Smooth muscle cell (in vitro differentiated cells): ENCODE measurements around the gene WDR7. TPM values are rescaled to one million over a fixed set of nuclear protein-coding genes. Genes with fewer than 3 reads are reported as not detected.

Experiments used
- DNase-seq: peaks from one replicate; lab custom pipeline; 2025; ENCODE audit not compliant: unreplicated experiment; lab: John Stamatoyannopoulos, UW
- H2AFZ ChIP-seq: fragments of 200-600 bp; sonication (generic); 2 replicates; pipeline ENCODE4 v1.6.0; 2016; ENCODE audit warnings: antibody characterized with exemption, low read depth, mild to moderate bottlenecking
- H3F3A ChIP-seq: fragments of 200-600 bp; sonication (generic); 2 replicates; pipeline ENCODE4 v1.6.0; 2017; ENCODE audit warnings: antibody characterized with exemption, low read depth
- H3K27ac ChIP-seq: fragments of 200-600 bp; sonication (generic); 2 replicates; pipeline ENCODE4 v1.5.1; 2016; ENCODE audit warnings: low read depth, mild to moderate bottlenecking
- H3K27me3 ChIP-seq: fragments of 200-600 bp; sonication (generic); 2 replicates; pipeline ENCODE4 v1.6.1; 2016; ENCODE audit warnings: low read depth, mild to moderate bottlenecking
- H3K36me3 ChIP-seq: fragments of 200-600 bp; sonication (generic); 2 replicates; pipeline ENCODE4 v1.5.1; 2016; ENCODE audit warnings: low read depth
- H3K4me1 ChIP-seq: fragments of 200-600 bp; sonication (generic); 2 replicates; pipeline ENCODE4 v1.5.1; 2016; ENCODE audit warnings: low read depth
- H3K4me2 ChIP-seq: fragments of 200-600 bp; sonication (generic); 2 replicates; pipeline ENCODE4 v1.6.0; 2016; ENCODE audit warnings: mild to moderate bottlenecking
- H3K4me3 ChIP-seq: fragments of 200-600 bp; sonication (generic); 2 replicates; pipeline ENCODE4 v1.5.1; 2016; ENCODE audit warnings: mild to moderate bottlenecking
- H3K79me2 ChIP-seq: fragments of 200-600 bp; sonication (generic); 2 replicates; pipeline ENCODE4 v1.6.0; 2016; ENCODE audit warnings: low read depth, mild to moderate bottlenecking
- H3K9ac ChIP-seq: fragments of 200-600 bp; sonication (generic); 2 replicates; pipeline ENCODE4 v1.6.0; 2016; ENCODE audit warnings: low read depth
- H3K9me3 ChIP-seq: fragments of 200-600 bp; sonication (generic); replicated peaks from 2 replicates; pipeline ENCODE4 v1.5.1; 2016; ENCODE audit warnings: low read depth
- H4K20me1 ChIP-seq: fragments of 200-600 bp; sonication (generic); 2 replicates; pipeline ENCODE4 v1.6.0; 2016; ENCODE audit warnings: low read depth
- WGBS: methylation state at CpG from one replicate; pipeline ENCODE4 v1.1.7; 2016; ENCODE audit warnings: low lambda C conversion rate; 5-methylcytosine and 5-hydroxymethylcytosine counted together
- polyA plus RNA-seq: library from polyadenylated mRNA; unstranded; fragments of >200 nt; fragmentation: Nextera tagmentation; extraction: Ambion mirVana; gene quantifications from 2 replicates; pipeline ENCODE4 v1.2.1, GENCODE V29; 2016
- total RNA-seq: library from RNA; depleted of rRNA; stranded (reverse); fragments of >200 nt; gene quantifications from 2 replicates; pipeline ENCODE4 v1.2.3, GENCODE V29; 2014
- TF ChIP-seq, protein P1 (sequence below): fragments of 200-600 bp; sonication (generic); IDR thresholded peaks from 2 replicates; pipeline ENCODE4 v1.5.1; 2017; ENCODE audit warnings: borderline replicate concordance, mild to moderate bottlenecking, antibody characterized with exemption; ENCODE audit not compliant: insufficient read depth, poor library complexity, severe bottlenecking

WDR7 gene
- total and polyA plus RNA-seq, 2 experiments from 2014 or later, result 5.3 to 9.2 TPM

DNA sequence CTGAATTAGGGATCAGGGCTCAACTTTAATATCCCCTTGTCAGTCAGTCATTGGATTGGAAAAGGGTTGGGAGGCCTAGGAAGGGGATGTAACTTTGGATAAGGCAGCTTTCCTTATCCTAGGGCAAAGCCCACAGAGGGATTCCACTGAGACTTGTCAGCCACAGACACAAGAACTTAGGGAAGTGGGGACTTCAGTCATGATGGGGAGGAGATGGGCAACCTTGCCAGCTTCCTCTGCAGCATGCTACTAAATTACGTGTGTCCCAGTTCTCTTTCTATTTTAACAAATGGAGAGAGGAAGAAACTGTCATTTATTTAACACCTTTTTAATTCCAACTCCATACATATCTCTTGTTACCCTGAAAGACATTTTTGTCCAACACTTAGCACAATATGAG, 237.8 kb downstream of the WDR7 start:
- Histone ChIP-seq H4K20me1 (no peaks in the 10 kb centered on the region), H2AFZ (no peak overlapping the region), H3K27ac (no peak overlapping the region), H3K36me3 (no peaks in the 10 kb centered on the region), H3K79me2 (no peaks in the 10 kb centered on the region), H3K4me3 (no peak overlapping the region), H3K4me2 (no peak overlapping the region), H3K9me3 (no peaks in the 10 kb centered on the region), H3K27me3 (no peaks in the 10 kb centered on the region), H3K4me1 (peaks cover 7% of the 10 kb centered on the region), H3K9ac (no peak overlapping the region), H3F3A (no peaks in the 10 kb centered on the region)
- no peak for DNase-seq
- TF ChIP-seq, protein P1, sequence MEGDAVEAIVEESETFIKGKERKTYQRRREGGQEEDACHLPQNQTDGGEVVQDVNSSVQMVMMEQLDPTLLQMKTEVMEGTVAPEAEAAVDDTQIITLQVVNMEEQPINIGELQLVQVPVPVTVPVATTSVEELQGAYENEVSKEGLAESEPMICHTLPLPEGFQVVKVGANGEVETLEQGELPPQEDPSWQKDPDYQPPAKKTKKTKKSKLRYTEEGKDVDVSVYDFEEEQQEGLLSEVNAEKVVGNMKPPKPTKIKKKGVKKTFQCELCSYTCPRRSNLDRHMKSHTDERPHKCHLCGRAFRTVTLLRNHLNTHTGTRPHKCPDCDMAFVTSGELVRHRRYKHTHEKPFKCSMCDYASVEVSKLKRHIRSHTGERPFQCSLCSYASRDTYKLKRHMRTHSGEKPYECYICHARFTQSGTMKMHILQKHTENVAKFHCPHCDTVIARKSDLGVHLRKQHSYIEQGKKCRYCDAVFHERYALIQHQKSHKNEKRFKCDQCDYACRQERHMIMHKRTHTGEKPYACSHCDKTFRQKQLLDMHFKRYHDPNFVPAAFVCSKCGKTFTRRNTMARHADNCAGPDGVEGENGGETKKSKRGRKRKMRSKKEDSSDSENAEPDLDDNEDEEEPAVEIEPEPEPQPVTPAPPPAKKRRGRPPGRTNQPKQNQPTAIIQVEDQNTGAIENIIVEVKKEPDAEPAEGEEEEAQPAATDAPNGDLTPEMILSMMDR, result no peak
- WGBS, result 82% methylated on average over 1 of the region's 1 CpG

DNA sequence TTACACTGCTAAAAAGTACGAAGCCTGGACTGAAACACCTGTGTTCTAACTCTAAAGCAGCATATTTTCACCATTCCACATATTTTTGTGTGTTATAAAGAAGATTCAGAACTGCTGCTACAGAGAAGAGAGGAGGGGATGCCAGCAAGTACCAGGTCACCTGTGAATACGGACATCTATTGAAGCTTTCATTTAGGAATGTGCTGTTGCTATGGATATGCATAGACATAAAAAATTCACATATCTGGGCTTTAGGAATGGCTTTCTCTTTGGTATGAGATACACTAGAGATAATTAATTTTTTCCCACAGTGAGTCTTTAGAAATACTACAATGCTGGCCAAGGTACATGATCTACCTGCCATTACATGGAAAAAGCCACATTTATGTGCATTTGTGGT, 238.5 kb downstream of the WDR7 start:
- no peaks in the 10 kb centered on the region for H3K79me2 ChIP-seq
- 89% methylated on average over 2 of the region's 2 CpGs for WGBS
- peaks cover 7% of the 10 kb centered on the region for H3K4me1 ChIP-seq
- no peaks in the 10 kb centered on the region for H3F3A ChIP-seq
- no peaks in the 10 kb centered on the region for H3K36me3 ChIP-seq
- peak overlapping the region; percentile 60 for H3K4me2 ChIP-seq
- peak overlapping the region; percentile 1 for H3K9ac ChIP-seq
- H3K27ac ChIP-seq, result peak overlapping the region; percentile 82
- TF ChIP-seq, protein P1, result no peak
- no peaks in the 10 kb centered on the region for H4K20me1 ChIP-seq
- no peaks in the 10 kb centered on the region for H3K9me3 ChIP-seq
- H3K4me3 ChIP-seq, result no peak overlapping the region
- no peak for DNase-seq
- no peak overlapping the region for H2AFZ ChIP-seq
- H3K27me3 ChIP-seq, result no peaks in the 10 kb centered on the region

DNA sequence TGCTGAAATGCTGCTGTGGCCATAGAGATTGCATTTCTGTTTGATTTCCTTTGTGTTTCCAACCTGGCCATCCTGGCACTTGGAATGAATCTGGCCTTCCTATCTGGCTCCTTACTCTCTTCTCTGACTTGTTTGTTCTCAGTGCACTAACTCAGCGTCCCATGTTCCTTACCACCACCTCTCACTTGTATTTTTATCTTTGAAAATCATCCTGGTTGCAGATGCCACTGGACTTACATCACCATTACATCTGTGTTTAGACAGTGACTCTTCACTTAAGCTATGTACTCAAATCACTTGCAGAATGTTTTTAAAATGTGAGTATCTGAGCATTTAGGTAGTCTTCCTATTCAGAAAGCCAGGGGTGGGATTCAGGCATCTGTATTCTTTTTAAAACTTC, 239.5 kb downstream of the WDR7 start:
- H3K27ac ChIP-seq, result peak overlapping the region; percentile 82
- no peaks in the 10 kb centered on the region for H3K36me3 ChIP-seq
- DNase-seq, result no peak
- no peaks in the 10 kb centered on the region for H3K27me3 ChIP-seq
- H3F3A ChIP-seq, result no peaks in the 10 kb centered on the region
- H2AFZ ChIP-seq, result no peak overlapping the region
- H3K4me2 ChIP-seq, result peak overlapping the region; percentile 60
- H3K4me1 ChIP-seq, result peaks cover 7% of the 10 kb centered on the region
- no peaks in the 10 kb centered on the region for H3K9me3 ChIP-seq
- TF ChIP-seq, protein P1, result no peak
- 9% methylated on average over 1 of the region's 1 CpG for WGBS
- H3K4me3 ChIP-seq, result no peak overlapping the region
- H3K79me2 ChIP-seq, result no peaks in the 10 kb centered on the region
- H3K9ac ChIP-seq, result no peak overlapping the region
- no peaks in the 10 kb centered on the region for H4K20me1 ChIP-seq

DNA sequence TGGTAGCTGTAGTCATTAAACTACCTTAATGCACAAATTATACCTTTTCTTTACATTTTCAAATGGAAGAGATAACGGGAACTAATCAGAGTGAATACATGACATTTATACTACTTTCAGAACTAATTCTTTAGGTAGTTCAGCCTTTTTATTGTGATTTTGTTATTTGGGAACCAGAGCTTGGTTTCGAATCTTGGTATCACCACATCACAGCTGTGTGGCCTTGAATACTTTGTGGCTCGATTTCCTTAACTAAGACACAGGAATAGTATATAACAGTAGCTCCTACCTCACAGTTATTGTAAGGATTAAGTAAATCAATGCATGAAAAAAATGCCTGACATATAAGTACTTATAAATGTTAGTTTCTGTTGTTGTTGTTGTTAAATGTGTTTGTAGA, 240.0 kb downstream of the WDR7 start:
- Histone ChIP-seq H3K4me3 (no peak overlapping the region), H3K4me1 (peaks cover 7% of the 10 kb centered on the region), H3K27ac (peak overlapping the region; percentile 82), H3K27me3 (no peaks in the 10 kb centered on the region), H3K4me2 (peak overlapping the region; percentile 60), H3K9me3 (no peaks in the 10 kb centered on the region), H2AFZ (no peak overlapping the region), H3K79me2 (no peaks in the 10 kb centered on the region), H3F3A (no peaks in the 10 kb centered on the region), H3K36me3 (no peaks in the 10 kb centered on the region), H3K9ac (peak overlapping the region; percentile 52), H4K20me1 (no peaks in the 10 kb centered on the region)
- TF ChIP-seq, protein P1, result no peak
- no peak for DNase-seq
- WGBS, result 86% methylated on average over 3 of the region's 3 CpGs
